Keratinocyte (primary cell): ENCODE results near the gene KLF12. TPM values are rescaled to one million over a fixed set of nuclear protein-coding genes. Genes with fewer than 3 reads are reported as not detected.

Source experiments
- DNase-seq: peaks from one replicate; pipeline ENCODE4 v3.0.0-alpha.2; 2011; ENCODE audit warnings: low read depth, missing footprints, low spot score
- FAIRE-seq: peaks from 2 replicates; lab custom pipeline; 2011; peaks lifted over from hg19 to GRCh38; lab: Jason Lieb, UNC
- H2AFZ ChIP-seq: 2 replicates; pipeline ENCODE4 v1.6.0; 2012; ENCODE audit warnings: low read length, control low read depth, inconsistent platforms; ENCODE audit not compliant: control insufficient read depth
- H3K27ac ChIP-seq: 2 replicates; pipeline ENCODE4 v1.5.1; 2011; ENCODE audit warnings: low read length; ENCODE audit not compliant: control insufficient read depth, insufficient read depth
- H3K27me3 ChIP-seq: 3 replicates; pipeline ENCODE4 v1.6.0; 2011; ENCODE audit warnings: low read length; ENCODE audit not compliant: control insufficient read depth, insufficient read depth; ENCODE audit errors: extremely low read depth
- H3K36me3 ChIP-seq, 2 experiments: 2 replicates in 1 of 2; 3 replicates in 1 of 2; pipeline ENCODE4 v1.5.1; 2011; ENCODE audit warnings: low read length in 2 of 2, mild to moderate bottlenecking in 1 of 2; ENCODE audit not compliant: control insufficient read depth in 2 of 2, insufficient read depth in 2 of 2; ENCODE audit errors: extremely low read depth in 1 of 2
- H3K4me1 ChIP-seq: 3 replicates; pipeline ENCODE4 v1.5.1; 2011; ENCODE audit warnings: low read length; ENCODE audit not compliant: control insufficient read depth, insufficient read depth; ENCODE audit errors: extremely low read depth
- H3K4me2 ChIP-seq: 3 replicates; pipeline ENCODE4 v1.6.0; 2011; ENCODE audit warnings: low read depth, low read length; ENCODE audit not compliant: control insufficient read depth, insufficient read depth; ENCODE audit errors: extremely low read depth
- H3K4me3 ChIP-seq, 3 experiments: fragments of 200-600 bp in 1 of 3; sonication (generic) in 1 of 3; 2 replicates in 2 of 3; 3 replicates in 1 of 3; pipeline ENCODE4 v1.5.1; 2011 to 2016; ENCODE audit warnings: low read length in 3 of 3, mild to moderate bottlenecking in 3 of 3, control low read depth in 2 of 3, inconsistent platforms in 1 of 3, low read depth in 1 of 3, mixed read lengths in 1 of 3, mixed run types in 1 of 3, moderate library complexity in 1 of 3; ENCODE audit not compliant: control insufficient read depth in 2 of 3, insufficient read depth in 2 of 3; ENCODE audit errors: extremely low read depth in 1 of 3
- H3K79me2 ChIP-seq: 2 replicates; pipeline ENCODE4 v1.6.0; 2012; ENCODE audit warnings: low read length; ENCODE audit not compliant: control insufficient read depth, insufficient read depth
- H3K9ac ChIP-seq: 3 replicates; pipeline ENCODE4 v1.6.0; 2011; ENCODE audit warnings: low read length; ENCODE audit not compliant: control insufficient read depth, insufficient read depth; ENCODE audit errors: extremely low read depth
- H3K9me1 ChIP-seq: 3 replicates; pipeline ENCODE4 v1.6.0; 2011; ENCODE audit warnings: low read length; ENCODE audit not compliant: control insufficient read depth, insufficient read depth; ENCODE audit errors: extremely low read depth
- H3K9me3 ChIP-seq: 2 replicates; pipeline ENCODE4 v1.5.1; 2012; ENCODE audit warnings: low read depth, low read length; ENCODE audit not compliant: control insufficient read depth
- H4K20me1 ChIP-seq: 3 replicates; pipeline ENCODE4 v1.6.0; 2011; ENCODE audit warnings: low read length; ENCODE audit not compliant: control insufficient read depth, insufficient read depth; ENCODE audit errors: extremely low read depth
- CTCF ChIP-seq, 3 experiments: IDR thresholded peaks in 1 of 3; conservative IDR thresholded peaks in 1 of 3; optimal IDR thresholded peaks in 1 of 3; 2 replicates in 2 of 3; 3 replicates in 1 of 3; pipeline versions ENCODE3 to v1.5.1; 2011; ENCODE audit warnings: low read length in 3 of 3, mild to moderate bottlenecking in 3 of 3, moderate library complexity in 2 of 3, control low read depth in 1 of 3, inconsistent platforms in 1 of 3; ENCODE audit not compliant: insufficient read depth in 2 of 3; ENCODE audit errors: extremely low read depth in 1 of 3
- EZH2 ChIP-seq: IDR thresholded peaks from one replicate; pipeline ENCODE4 v1.6.1; 2012; ENCODE audit warnings: inconsistent platforms, mild to moderate bottlenecking, low read length, moderate library complexity
- dilution Hi-C: fragments of 300-500 bp; cut with MboI; formaldehyde crosslinking; loops from one replicate; pipeline ENCODE4 v1.7.0; 2020; ENCODE audit warnings: low sequenced_read_pairs; ENCODE audit not compliant: extremely low pct_ligation_motif_present
- polyA plus RNA-seq, 5 experiments: library from polyadenylated mRNA; depleted of rRNA in 3 of 5; stranded (reverse) in 3 of 5; stranded (forward) in 1 of 5; unstranded in 1 of 5; fragments of >200 nt; gene quantifications; 1 replicate in 1 of 5; 2 replicates in 3 of 5; 3 replicates in 1 of 5; pipeline versions ENCODE4 v1.2.1 to v1.2.3, GENCODE V29; 2011 to 2012; ENCODE audit warnings: missing spikeins in 2 of 5, low read depth in 1 of 5, low replicate concordance in 1 of 5

The KLF12 gene
- polyA plus RNA-seq, 1 donor (not counting 4 experiments of a cell fraction or from before 2014, with no cell fraction given): 6.1 TPM

- TF ChIP-seq EZH2 (no peak), CTCF (optimal IDR thresholded peaks at IDR 0.05 in 1 of 3, IDR thresholded peaks at IDR 0.05 in 1 of 3, conservative IDR thresholded peaks at IDR 0.05 in 1 of 3; ENCODE audit: extremely low read depth in 1 of 3, insufficient read depth in 2 of 3, low read length in 3 of 3) (no peak)
- Histone ChIP-seq H3K79me2 (no peaks in the 10 kb centered on the region), H3K27ac (no peak overlapping the region), H3K27me3 (no peaks in the 10 kb centered on the region), H3K9me1 (no peaks in the 10 kb centered on the region), H3K4me3 (no peak overlapping the region), H2AFZ (no peak overlapping the region), H3K4me2 (no peak overlapping the region), H3K9ac (no peak overlapping the region), H3K9me3 (no peaks in the 10 kb centered on the region), H4K20me1 (no peaks in the 10 kb centered on the region), H3K36me3 (no peaks in the 10 kb centered on the region), H3K4me1 (no peaks in the 10 kb centered on the region)
- DNase-seq: no peak
- dilution Hi-C loops: no loop called here
- FAIRE-seq: no peak
Measured at GRCh38 chr13:74168263-74168675, 34.1 kb upstream of the KLF12 start.

- no peak overlapping the region for H3K27ac ChIP-seq
- no peaks in the 10 kb centered on the region for H3K4me1 ChIP-seq
- H4K20me1 ChIP-seq: no peaks in the 10 kb centered on the region
- no peak overlapping the region for H3K4me2 ChIP-seq
- no peak overlapping the region for H3K4me3 ChIP-seq
- H3K27me3 ChIP-seq: no peaks in the 10 kb centered on the region
- no peak overlapping the region for H2AFZ ChIP-seq
- no peaks in the 10 kb centered on the region for H3K36me3 ChIP-seq
- dilution Hi-C loops: no loop called here
- no peaks in the 10 kb centered on the region for H3K79me2 ChIP-seq
- DNase-seq (no peak), FAIRE-seq (no peak)
- no peak overlapping the region for H3K9ac ChIP-seq
- TF ChIP-seq EZH2: no peak
- no peak for TF ChIP-seq CTCF (optimal IDR thresholded peaks at IDR 0.05 in 1 of 3, IDR thresholded peaks at IDR 0.05 in 1 of 3, conservative IDR thresholded peaks at IDR 0.05 in 1 of 3; ENCODE audit: extremely low read depth in 1 of 3, insufficient read depth in 2 of 3, low read length in 3 of 3)
- no peaks in the 10 kb centered on the region for H3K9me1 ChIP-seq
- no peaks in the 10 kb centered on the region for H3K9me3 ChIP-seq
Measured at GRCh38 chr13:74166261-74167004, 32.2 kb upstream of the KLF12 start.
